ENCODE data around the gene CDH5.

- TF ChIP-seq CTCF (IDR thresholded peaks at IDR 0.05) (no peak), EZH2 (IDR thresholded peaks at IDR 0.05) (no peak), EZH2phosphoT487 (IDR thresholded peaks at IDR 0.05) (no peak)
Measured at GRCh38 chr16:66399031-66399430, 32.5 kb downstream of the CDH5 start.

Data from neural progenitor cell (in vitro differentiated cells).